Adipocyte (in vitro differentiated cells): Measurements from ENCODE around the gene AMDHD2.
"Not testable (repeated sequence)": the region's sequence is repeated elsewhere in the genome, so short reads cannot be mapped to it uniquely, and the experiment has no call there.

ENCODE experiments used
- DNase-seq: peaks from one replicate; pipeline ENCODE4 v3.0.0-alpha.2; 2015; ENCODE audit warnings: low read depth
- H3K27me3 ChIP-seq: replicated peaks from 2 replicates; pipeline ENCODE4 v1.7.0; 2013; ENCODE audit warnings: mild to moderate bottlenecking, low read length, moderate library complexity; ENCODE audit not compliant: control insufficient read depth, insufficient read depth
- H3K36me3 ChIP-seq: 2 replicates; pipeline ENCODE4 v1.7.0; 2013; ENCODE audit warnings: low read length, mild to moderate bottlenecking, moderate library complexity; ENCODE audit not compliant: control insufficient read depth, insufficient read depth, severe bottlenecking
- H3K4me1 ChIP-seq: 2 replicates; pipeline ENCODE4 v1.7.0; 2013; ENCODE audit warnings: mild to moderate bottlenecking, low read length, moderate library complexity; ENCODE audit not compliant: control insufficient read depth, insufficient read depth
- H3K4me3 ChIP-seq: 2 replicates; pipeline ENCODE4 v1.7.0; 2013; ENCODE audit warnings: mild to moderate bottlenecking, low read length, moderate library complexity
- H3K9ac ChIP-seq: 2 replicates; pipeline ENCODE4 v1.7.0; 2013; ENCODE audit warnings: mild to moderate bottlenecking, low read length, moderate library complexity
- H3K9me3 ChIP-seq: 2 replicates; pipeline ENCODE4 v1.7.0; 2013; ENCODE audit warnings: mild to moderate bottlenecking, low read length, moderate library complexity; ENCODE audit not compliant: control insufficient read depth

Gene AMDHD2

DNA sequence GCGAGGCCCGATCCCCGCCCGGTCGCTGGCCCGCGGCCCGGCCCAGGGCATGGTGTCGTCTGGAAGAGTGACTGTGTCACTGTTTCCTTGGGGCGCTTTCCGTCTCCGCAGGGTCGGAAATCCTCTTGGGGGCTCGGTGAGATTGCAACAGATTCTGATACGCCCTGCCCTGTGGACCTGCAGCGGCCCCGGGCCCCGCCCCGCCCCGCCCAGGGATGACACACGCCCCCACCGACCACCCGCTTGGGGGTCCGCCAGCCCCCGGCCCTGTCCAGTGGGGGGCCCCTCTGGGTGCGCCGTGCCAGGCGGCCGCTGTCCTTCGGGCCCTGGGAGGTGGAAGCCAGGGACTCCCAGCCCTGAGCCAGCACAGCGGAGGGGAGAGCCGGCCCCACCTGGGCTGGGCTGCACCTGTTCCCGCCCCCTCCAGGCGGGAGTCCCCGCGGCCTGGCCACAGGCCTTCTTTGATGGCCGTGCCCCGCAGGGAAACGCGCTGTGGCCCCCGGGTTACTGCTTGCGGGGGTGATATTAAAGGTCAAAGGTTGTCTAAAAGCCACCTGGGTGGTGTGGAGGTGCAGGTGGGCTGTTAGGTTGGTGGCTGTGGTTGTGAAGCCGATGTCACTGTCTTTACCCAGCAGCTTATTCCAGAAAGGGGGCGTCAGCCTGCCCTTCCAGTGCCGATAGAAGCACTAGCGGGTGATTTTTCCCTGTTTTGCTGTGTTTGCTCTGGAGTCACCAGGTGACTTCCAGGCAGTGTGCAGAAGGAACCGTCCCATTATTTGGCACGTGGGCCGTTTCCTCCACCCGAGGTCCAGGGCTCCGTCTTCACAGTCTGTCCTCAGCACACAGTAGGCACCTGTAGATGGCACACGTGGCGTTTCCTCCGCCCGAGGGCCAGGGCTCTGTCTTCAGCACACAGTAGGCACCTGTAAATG is 44.5 kb upstream of the AMDHD2 start:
- peak overlapping the region; percentile 83 for H3K4me3 ChIP-seq
- H3K36me3 ChIP-seq = no peaks in the 10 kb centered on the region
- peak overlapping the region; percentile 84 for H3K9ac ChIP-seq
- H3K4me1 ChIP-seq = peaks cover 7% of the 10 kb centered on the region
- peak; percentile 52 for DNase-seq
- H3K27me3 ChIP-seq = no peaks in the 10 kb centered on the region
- H3K9me3 ChIP-seq = no peaks in the 10 kb centered on the region

DNA sequence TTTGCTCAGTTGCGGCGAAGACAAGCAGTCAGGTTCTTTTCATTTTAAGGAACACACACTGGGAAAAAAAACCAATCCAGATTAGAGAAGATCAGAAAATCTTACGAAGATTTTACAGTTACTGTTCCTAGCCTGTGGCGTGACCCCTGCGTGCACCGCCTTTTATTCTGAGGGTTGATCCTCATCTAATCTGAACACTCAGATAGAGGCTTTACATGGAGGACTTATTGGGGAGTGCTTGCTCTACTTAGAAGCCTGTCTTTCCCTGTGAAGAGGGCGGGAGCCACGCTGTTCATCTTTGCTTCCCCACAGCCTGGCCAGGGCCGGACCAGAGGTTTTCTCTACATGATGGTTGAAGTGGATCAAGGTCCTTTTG is 43.8 kb upstream of the AMDHD2 start:
- Histone ChIP-seq H3K9ac (peak overlapping the region; percentile 84), H3K27me3 (no peaks in the 10 kb centered on the region), H3K36me3 (no peaks in the 10 kb centered on the region), H3K4me3 (peak overlapping the region; percentile 83), H3K4me1 (peaks cover 7% of the 10 kb centered on the region), H3K9me3 (no peaks in the 10 kb centered on the region)
- no peak for DNase-seq

DNA sequence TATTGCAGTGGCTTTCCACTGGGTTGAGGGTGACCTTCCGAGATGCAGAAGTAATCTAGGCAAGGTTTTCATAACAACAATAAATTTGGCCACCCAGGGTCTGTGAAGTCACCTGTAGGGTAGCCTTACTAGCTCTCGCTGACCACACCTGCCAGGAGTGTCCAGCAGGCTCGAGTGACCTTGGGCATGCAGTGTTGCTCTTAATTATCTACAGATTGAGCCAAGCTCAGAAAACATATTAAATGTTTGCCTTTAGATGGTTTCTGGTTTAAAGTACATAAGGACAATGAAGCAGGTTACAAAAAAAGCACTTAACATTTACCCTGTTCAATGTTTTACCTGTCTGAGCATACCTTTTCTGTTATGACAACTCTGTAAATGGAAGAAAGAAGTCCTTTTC is 43.4 kb upstream of the AMDHD2 start:
- Histone ChIP-seq H3K4me1 (peaks cover 7% of the 10 kb centered on the region), H3K27me3 (no peaks in the 10 kb centered on the region), H3K9me3 (no peaks in the 10 kb centered on the region), H3K9ac (no peak overlapping the region), H3K36me3 (no peaks in the 10 kb centered on the region), H3K4me3 (no peak overlapping the region)
- no peak for DNase-seq

DNA sequence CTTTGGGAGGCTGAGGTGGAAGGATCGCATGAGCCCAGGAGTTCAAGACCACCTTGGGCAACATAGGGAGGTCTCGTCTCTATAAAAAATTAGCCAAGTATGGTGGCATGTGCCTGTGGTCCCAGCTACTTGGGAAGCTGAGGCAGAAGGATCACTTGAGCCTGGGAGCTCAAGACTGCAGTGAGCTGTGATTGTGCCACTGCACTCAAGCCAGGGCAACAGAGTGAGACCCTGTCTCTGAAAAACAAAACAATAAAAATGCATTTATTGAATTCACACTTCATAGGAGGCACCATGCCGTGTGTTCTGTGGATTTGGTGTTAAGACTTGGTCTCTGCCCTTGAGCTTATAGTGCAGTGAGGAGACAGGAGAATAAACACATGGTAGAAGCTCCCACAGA is 42.8 kb upstream of the AMDHD2 start:
- Histone ChIP-seq H3K4me1 (peaks cover 7% of the 10 kb centered on the region), H3K27me3 (no peaks in the 10 kb centered on the region), H3K36me3 (no peaks in the 10 kb centered on the region), H3K9ac (no peak overlapping the region), H3K9me3 (no peaks in the 10 kb centered on the region), H3K4me3 (no peak overlapping the region)
- no peak for DNase-seq

DNA sequence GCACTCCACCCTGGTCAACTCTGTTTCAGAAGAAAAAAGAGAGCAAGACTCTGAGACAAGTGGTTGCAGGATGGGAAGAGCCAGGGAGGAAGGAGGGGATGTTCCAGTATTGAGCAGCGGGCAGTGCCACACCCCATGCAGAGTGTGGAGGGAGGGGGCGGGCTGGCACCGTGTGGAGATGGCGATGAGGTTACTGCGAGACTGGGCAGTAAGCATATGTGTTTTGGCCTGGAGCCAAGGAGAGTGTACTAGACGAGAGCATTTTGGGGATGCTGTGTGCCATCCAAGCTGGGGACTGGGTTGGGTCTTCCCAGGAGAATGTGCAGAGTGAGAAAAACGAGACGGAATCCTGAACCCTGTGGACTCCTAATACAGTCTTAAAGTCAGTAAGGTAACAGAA is 41.9 kb upstream of the AMDHD2 start:
- H3K27me3 ChIP-seq = no peaks in the 10 kb centered on the region
- no peak overlapping the region for H3K9ac ChIP-seq
- no peak for DNase-seq
- peaks cover 16% of the 10 kb centered on the region for H3K4me1 ChIP-seq
- no peaks in the 10 kb centered on the region for H3K36me3 ChIP-seq
- no peak overlapping the region for H3K4me3 ChIP-seq
- H3K9me3 ChIP-seq = no peaks in the 10 kb centered on the region

DNA sequence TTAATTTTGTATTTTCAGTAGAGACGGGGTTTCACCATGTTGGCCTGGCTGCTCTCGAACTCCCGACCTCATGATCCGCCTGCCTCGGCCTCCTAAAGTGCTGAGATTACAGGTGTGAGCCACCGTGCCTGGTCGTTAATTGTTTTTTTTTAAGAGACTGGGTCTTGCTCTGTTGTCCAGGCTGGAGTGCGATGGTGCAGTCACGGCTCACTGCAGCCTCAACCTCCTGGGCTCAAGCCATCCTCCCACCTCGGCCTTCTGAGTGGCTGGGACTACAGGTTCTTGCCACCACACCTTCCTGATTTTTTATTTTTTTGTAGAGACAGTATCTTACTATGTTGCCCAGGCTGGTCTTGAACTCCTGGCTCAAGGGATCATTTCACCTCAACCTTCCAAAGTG is 40.2 kb upstream of the AMDHD2 start:
- H3K4me1 ChIP-seq = peaks cover 25% of the 10 kb centered on the region
- H3K9me3 ChIP-seq, H3K27me3 ChIP-seq, H3K4me3 ChIP-seq, H3K9ac ChIP-seq, H3K36me3 ChIP-seq, DNase-seq: not testable (repeated sequence)

DNA sequence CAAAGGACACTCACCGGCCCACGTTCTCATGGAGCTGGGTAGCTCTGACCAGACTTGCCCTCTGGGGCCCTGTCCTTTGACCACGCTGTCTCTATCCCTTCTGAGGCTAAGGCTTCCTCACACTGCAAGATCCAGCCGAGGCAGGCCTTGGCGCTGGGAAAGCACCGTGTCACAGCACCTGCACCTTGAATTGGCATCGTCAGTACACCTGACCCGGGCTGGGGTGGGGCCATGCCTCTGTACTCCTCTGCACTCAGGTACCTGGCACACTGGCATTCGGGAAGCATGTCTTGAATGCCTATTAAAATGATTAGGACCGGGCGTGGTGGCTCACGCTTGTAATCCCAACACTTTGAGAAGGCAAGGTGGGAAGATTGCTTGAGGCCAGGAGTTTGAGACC is 39.2 kb upstream of the AMDHD2 start:
- H3K36me3 ChIP-seq = no peaks in the 10 kb centered on the region

DNA sequence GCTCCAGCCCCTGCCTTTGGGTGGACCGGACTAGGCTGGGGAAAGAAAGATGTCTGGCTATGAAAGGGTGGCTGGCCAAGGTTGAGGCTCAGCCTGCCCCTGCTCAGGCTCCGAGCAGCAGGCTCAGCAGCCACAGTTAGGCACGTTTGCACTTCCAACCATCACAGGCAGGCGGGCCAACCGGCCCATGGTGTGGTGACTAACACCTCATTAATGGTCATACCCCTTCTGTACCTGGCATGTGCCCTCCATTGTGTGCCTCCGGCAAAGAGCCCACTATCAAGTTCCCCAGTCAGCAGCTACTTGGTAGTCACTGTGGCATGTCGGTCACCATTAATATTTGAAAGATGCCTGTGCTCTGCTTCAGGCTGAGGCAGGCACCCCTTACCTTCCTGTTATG is 38.5 kb upstream of the AMDHD2 start:
- Histone ChIP-seq H3K4me3 (no peak overlapping the region), H3K36me3 (no peaks in the 10 kb centered on the region), H3K27me3 (no peaks in the 10 kb centered on the region), H3K9ac (no peak overlapping the region), H3K4me1 (peaks cover 22% of the 10 kb centered on the region), H3K9me3 (no peaks in the 10 kb centered on the region)
- no peak for DNase-seq

More for the DNA sequence above, 39.2 kb upstream of the AMDHD2 start:
- Histone ChIP-seq H3K4me3 (no peak overlapping the region), H3K9me3 (no peaks in the 10 kb centered on the region), H3K27me3 (no peaks in the 10 kb centered on the region), H3K9ac (no peak overlapping the region), H3K4me1 (peaks cover 25% of the 10 kb centered on the region)
- no peak for DNase-seq

DNA sequence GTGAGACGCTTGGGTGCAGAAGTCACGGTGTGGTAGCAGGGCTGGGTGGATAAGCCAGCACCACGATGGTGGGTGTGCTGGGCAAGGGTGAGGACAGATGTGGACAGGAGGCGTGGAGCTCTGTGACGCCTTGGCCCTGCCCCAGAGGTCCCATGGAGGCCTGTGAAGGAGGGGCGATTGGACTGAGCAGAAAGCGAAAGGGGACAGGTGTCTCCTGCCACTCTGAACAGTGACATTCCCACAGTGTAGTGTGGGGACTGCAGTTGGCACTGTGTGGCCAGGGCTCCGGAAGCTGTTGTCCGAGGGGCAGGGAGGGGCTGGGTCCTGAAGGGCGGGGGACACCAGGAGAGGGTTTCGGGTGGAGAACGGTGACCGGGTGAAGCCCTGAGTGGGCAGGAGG is 37.9 kb upstream of the AMDHD2 start:
- Histone ChIP-seq H3K4me1 (peaks cover 22% of the 10 kb centered on the region), H3K9me3 (no peaks in the 10 kb centered on the region), H3K4me3 (no peak overlapping the region), H3K9ac (peak overlapping the region; percentile 76), H3K36me3 (no peaks in the 10 kb centered on the region), H3K27me3 (no peaks in the 10 kb centered on the region)
- DNase-seq = no peak

DNA sequence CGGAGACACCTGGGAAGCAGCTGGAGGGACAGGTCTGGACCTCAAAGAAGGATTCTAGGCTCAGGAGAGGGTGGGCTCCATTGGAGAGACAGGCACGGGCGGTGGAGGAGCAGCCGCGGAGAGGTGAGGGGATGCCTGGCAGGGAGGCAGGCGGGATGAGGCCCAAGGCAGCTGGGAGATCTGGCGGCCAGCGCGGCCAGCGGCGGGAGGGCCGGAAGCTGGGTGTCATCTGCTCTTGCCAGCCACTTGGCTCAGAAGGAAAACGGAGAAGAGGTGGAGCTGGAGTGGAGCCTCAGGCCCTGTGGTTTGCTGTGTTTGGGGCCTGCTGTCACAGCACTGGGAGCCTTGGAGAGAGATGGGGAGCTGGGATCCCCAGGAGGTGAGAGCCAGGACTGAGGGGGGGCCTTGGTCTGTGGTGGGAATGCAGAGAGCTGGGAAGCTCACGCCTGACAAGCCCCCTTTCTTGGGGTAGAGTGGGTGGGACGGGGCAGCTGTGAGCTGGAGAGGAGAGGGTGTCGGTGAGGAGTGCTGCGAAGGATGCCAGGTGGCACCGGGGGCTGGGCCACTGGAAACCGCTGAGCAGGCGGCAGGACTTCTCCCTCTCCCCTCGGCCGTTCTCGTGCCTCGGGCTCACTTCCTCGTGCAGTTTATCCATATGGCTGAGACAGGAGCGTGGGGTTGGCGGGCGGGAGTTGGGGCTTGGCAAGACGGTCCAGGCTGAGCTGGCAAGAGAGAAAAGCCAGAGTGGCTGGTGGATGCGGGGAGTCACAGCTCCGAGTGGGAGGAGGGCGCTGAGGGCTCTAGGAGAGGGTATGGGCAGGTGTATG is 37.2 kb upstream of the AMDHD2 start:
- Histone ChIP-seq H3K9ac (peak overlapping the region; percentile 76), H3K4me3 (peak overlapping the region; percentile 58), H3K36me3 (no peaks in the 10 kb centered on the region), H3K9me3 (no peaks in the 10 kb centered on the region), H3K4me1 (peaks cover 22% of the 10 kb centered on the region), H3K27me3 (no peaks in the 10 kb centered on the region)
- DNase-seq = peak; percentile 48
